T-cell (primary cell): ENCODE results near the gene KRTAP17-1. TPM values are rescaled to one million over a fixed set of nuclear protein-coding genes. Genes with fewer than 3 reads are reported as not detected.

ENCODE experiments used
- ATAC-seq, 4 experiments: fragments of 200-7000 bp in 3 of 4; fragments of 150-1000 bp in 1 of 4; cut with Tn5 transposase; replicated peaks in 1 of 4; 1 replicate in 3 of 4; 2 replicates in 1 of 4; pipeline ENCODE4 v1.10.0; 2021; ENCODE audit warnings: moderate library complexity in 3 of 4, mild to moderate bottlenecking in 2 of 4, moderate number of reproducible peaks in 1 of 4
- CTCF ChIA-PET, 2 donors: fragments of 300-600 bp; sonication (Branson Sonifier 250); formaldehyde crosslinking; loops; one replicate each; lab custom pipeline; 2022; ENCODE audit warnings: antibody characterized with exemption in 2 of 2; lab: Charles Lee
- POLR2A ChIA-PET, 2 donors: fragments of 300-600 bp; sonication (Branson Sonifier 250); formaldehyde crosslinking; loops; one replicate each; lab custom pipeline; 2022; ENCODE audit warnings: antibody characterized with exemption in 2 of 2; lab: Charles Lee
- DNase-seq, 35 experiments: peaks; one replicate each; pipeline versions ENCODE4 v3.0.0 to v3.0.0-alpha.2; 2013 to 2023
- H3K27ac ChIP-seq: one replicate; pipeline ENCODE4 v1.5.1; 2013; ENCODE audit warnings: low read length
- H3K27me3 ChIP-seq, 2 experiments: replicated peaks in 1 of 2; 1 replicate in 1 of 2; 2 replicates in 1 of 2; pipeline versions ENCODE4 v1.6.1 to v1.7.0; 2013; ENCODE audit warnings: low read length in 1 of 2, mixed read lengths in 1 of 2; ENCODE audit not compliant: control insufficient read depth in 2 of 2, insufficient read depth in 2 of 2; ENCODE audit errors: extremely low read depth in 1 of 2
- H3K36me3 ChIP-seq, 2 donors: 1 replicate in 1 of 2; 2 replicates in 1 of 2; pipeline versions ENCODE4 v1.6.1 to v1.7.0; 2013; ENCODE audit warnings: low read length in 1 of 2; ENCODE audit not compliant: control insufficient read depth in 2 of 2, insufficient read depth in 1 of 2; ENCODE audit errors: extremely low read depth in 1 of 2
- H3K4me1 ChIP-seq, 2 experiments: 1 replicate in 1 of 2; 2 replicates in 1 of 2; pipeline versions ENCODE4 v1.6.1 to v1.7.0; 2013; ENCODE audit warnings: low read length in 2 of 2, mixed read lengths in 1 of 2; ENCODE audit not compliant: insufficient read depth in 2 of 2, control insufficient read depth in 1 of 2; ENCODE audit errors: extremely low read depth in 1 of 2
- H3K4me3 ChIP-seq, 2 donors: 1 replicate in 1 of 2; 2 replicates in 1 of 2; pipeline versions ENCODE4 v1.5.1 to v1.7.0; 2013; ENCODE audit warnings: mild to moderate bottlenecking in 2 of 2, low read length in 1 of 2, moderate library complexity in 1 of 2; ENCODE audit not compliant: control insufficient read depth in 1 of 2; ENCODE audit errors: extremely low read depth in 1 of 2
- H3K9me3 ChIP-seq: 2 replicates; pipeline ENCODE4 v1.7.0; 2013
- H3K27ac Mint-ChIP-seq, 2 donors: one replicate each; pipeline ENCODE4 v1.8.0; 2020 to 2021; ENCODE audit warnings: mild to moderate bottlenecking in 2 of 2, mixed read lengths in 2 of 2
- H3K27me3 Mint-ChIP-seq, 2 donors: one replicate each; pipeline ENCODE4 v1.8.0; 2021 to 2022; ENCODE audit warnings: mixed read lengths in 2 of 2
- H3K36me3 Mint-ChIP-seq: one replicate; pipeline ENCODE4 v1.8.0; 2021; ENCODE audit warnings: mixed read lengths
- H3K4me1 Mint-ChIP-seq, 3 donors: one replicate each; pipeline ENCODE4 v1.8.0; 2020 to 2022; ENCODE audit warnings: mixed read lengths in 3 of 3, mild to moderate bottlenecking in 1 of 3
- H3K4me3 Mint-ChIP-seq, 3 donors: one replicate each; pipeline ENCODE4 v1.8.0; 2020 to 2022; ENCODE audit warnings: mild to moderate bottlenecking in 3 of 3, mixed read lengths in 3 of 3, moderate library complexity in 3 of 3
- H3K9me3 Mint-ChIP-seq, 3 donors: one replicate each; pipeline ENCODE4 v1.8.0; 2020 to 2022; ENCODE audit warnings: mixed read lengths in 3 of 3
- WGBS: methylation state at CpG from one replicate; pipeline ENCODE4 v1.1.5; 2013; ENCODE audit warnings: missing lambda C conversion rate; ENCODE audit not compliant: insufficient coverage; 5-methylcytosine and 5-hydroxymethylcytosine counted together
- total RNA-seq, 35 experiments: library from RNA in 6 of 35; stranded (reverse) in 6 of 35; fragments of 120-200 nt in 1 of 35; gene quantifications; one replicate each; pipeline versions ENCODE4 v1.2.1 to v1.2.4 and lab custom pipeline; 2013 to 2026

KRTAP17-1 gene
- total RNA-seq, 5 donors from 2014 or later (not counting 1 experiment from before 2014, with no cell fraction given): not detected

- Histone ChIP-seq H3K4me3 (no peak within 1 kb of the TSS), H3K36me3 (no peaks in the 10 kb centered on the region), H3K27me3 (peaks cover 0 to 7% of the 10 kb centered on the region in 2 experiments), H3K9me3 (no peaks in the 10 kb centered on the region), H3K27ac (no peak within 1 kb of the TSS), H3K4me1 (peaks cover 3 to 14% of the 10 kb centered on the region in 2 experiments)
- Mint-ChIP-seq H3K9me3 (peaks cover 5 to 9% (median 6%) of the 10 kb centered on the region in 3 donors), H3K36me3 (peaks cover 3% of the 10 kb centered on the region), H3K27ac (no peak within 1 kb of the TSS), H3K27me3 (no peaks in the 10 kb centered on the region), H3K4me3 (no peak within 1 kb of the TSS), H3K4me1 (peaks cover 24 to 34% (median 28%) of the 10 kb centered on the region in 3 donors)
- ChIA-PET POLR2A (no interaction called here), CTCF (interaction anchor here in 1 of 2 donors (0.6 kb wide), 1 partner anchor 49 kb away, joined by 6 read pairs; no protein-coding TSS in a partner anchor)
- 85% methylated on average over 11 of the region's 11 CpGs for WGBS
- ATAC-seq: no peak
- DNase-seq: no peak
These were observed 13.3 kb downstream of the KRTAP17-1 start, which contains the start of gene KRTAP29-1 for GRCh38 chr17:41301916-41302901. TSS of gene KRTAP29-1 (minus strand) at chr17:41302851. CDS start at chr17:41302851, 0 bp downstream.

- CTCF ChIA-PET: interaction anchor here in 1 of 2 donors (0.6 kb wide), 1 partner anchor 148 kb away, joined by 3 read pairs; no protein-coding TSS in a partner anchor
- no peak for DNase-seq
- no peak overlapping the region for H3K4me3 Mint-ChIP-seq
- Histone ChIP-seq H3K4me3 (no peak overlapping the region), H3K9me3 (no peaks in the 10 kb centered on the region), H3K4me1 (peaks cover 0 to 6% of the 10 kb centered on the region in 2 experiments), H3K36me3 (no peaks in the 10 kb centered on the region), H3K27ac (no peak overlapping the region), H3K27me3 (peaks cover 0 to 7% of the 10 kb centered on the region in 2 experiments)
- no peaks in the 10 kb centered on the region for H3K27me3 Mint-ChIP-seq
- peak overlapping the region in 1 of 2 donors; percentile 45 for H3K27ac Mint-ChIP-seq
- H3K4me1 Mint-ChIP-seq: peaks cover 15 to 25% (median 19%) of the 10 kb centered on the region in 3 donors
- no peak for ATAC-seq
- H3K9me3 Mint-ChIP-seq: peaks cover 0 to 9% (median 5%) of the 10 kb centered on the region in 3 donors
- POLR2A ChIA-PET: interaction anchor here in 1 of 2 donors (0.6 kb wide), 1 partner anchor 86 kb away, joined by 4 read pairs; no protein-coding TSS in a partner anchor
- peaks cover 3% of the 10 kb centered on the region for H3K36me3 Mint-ChIP-seq
- 52% methylated on average over 4 of the region's 5 CpGs for WGBS
These were observed 14.2 kb downstream of the KRTAP17-1 start for GRCh38 chr17:41301204-41301790.

- H3K4me3 ChIP-seq: no peak overlapping the region
- Mint-ChIP-seq H3K4me1 (peaks cover 12 to 15% (median 12%) of the 10 kb centered on the region in 3 donors), H3K27ac (no peak overlapping the region), H3K4me3 (no peak overlapping the region), H3K27me3 (no peaks in the 10 kb centered on the region), H3K9me3 (peaks cover 0 to 9% (median 5%) of the 10 kb centered on the region in 3 donors), H3K36me3 (peaks cover 3% of the 10 kb centered on the region)
- H3K4me1 ChIP-seq: peaks cover 0 to 6% of the 10 kb centered on the region in 2 experiments
- DNase-seq (no peak), ATAC-seq (no peak)
- H3K9me3 ChIP-seq: no peaks in the 10 kb centered on the region
- no peak overlapping the region for H3K27ac ChIP-seq
- POLR2A ChIA-PET: no interaction called here
- no peaks in the 10 kb centered on the region for H3K36me3 ChIP-seq
- CTCF ChIA-PET: no interaction called here
- peaks cover 0 to 7% of the 10 kb centered on the region in 2 experiments for H3K27me3 ChIP-seq
- 91% methylated on average over 10 of the region's 20 CpGs for WGBS
These were observed 16.9 kb downstream of the KRTAP17-1 start for GRCh38 chr17:41298458-41299135.

- DNase-seq (no peak), ATAC-seq (no peak)
- Mint-ChIP-seq H3K4me3 (no peak overlapping the region), H3K27me3 (peaks cover 0 to 4% of the 10 kb centered on the region in 2 donors), H3K4me1 (peaks cover 9 to 12% (median 9%) of the 10 kb centered on the region in 3 donors), H3K27ac (no peak overlapping the region), H3K36me3 (peaks cover 3% of the 10 kb centered on the region), H3K9me3 (peaks cover 0 to 9% (median 5%) of the 10 kb centered on the region in 3 donors)
- CTCF ChIA-PET: no interaction called here
- Histone ChIP-seq H3K4me3 (no peak overlapping the region), H3K36me3 (no peaks in the 10 kb centered on the region), H3K4me1 (peaks cover 0 to 4% of the 10 kb centered on the region in 2 experiments), H3K27ac (no peak overlapping the region), H3K9me3 (no peaks in the 10 kb centered on the region), H3K27me3 (peaks cover 0 to 7% of the 10 kb centered on the region in 2 experiments)
- WGBS: no CpG with 5 or more reads among the region's 1 CpG
- POLR2A ChIA-PET: no interaction called here
These were observed 18.7 kb downstream of the KRTAP17-1 start for GRCh38 chr17:41296846-41297245.

GRCh38 chr17:41294016-41294415, 21.5 kb downstream of the KRTAP17-1 start:
- Histone ChIP-seq H3K4me3 (no peak overlapping the region), H3K4me1 (no peaks in the 10 kb centered on the region), H3K27me3 (peaks cover 0 to 7% of the 10 kb centered on the region in 2 experiments), H3K36me3 (no peaks in the 10 kb centered on the region), H3K27ac (no peak overlapping the region), H3K9me3 (no peaks in the 10 kb centered on the region)
- Mint-ChIP-seq H3K9me3 (no peaks in the 10 kb centered on the region), H3K4me3 (no peak overlapping the region), H3K36me3 (no peaks in the 10 kb centered on the region), H3K27ac (no peak overlapping the region), H3K4me1 (no peaks in the 10 kb centered on the region), H3K27me3 (peaks cover 0 to 4% of the 10 kb centered on the region in 2 donors)
- ATAC-seq (no peak), DNase-seq (no peak)
- 75% methylated on average over 1 of the region's 1 CpG for WGBS
- ChIA-PET POLR2A (no interaction called here), CTCF (interaction anchor here in 1 of 2 donors (0.7 kb wide), 2 partner anchors 11 to 98 kb away, joined by 3 read pairs; no protein-coding TSS in a partner anchor)
